Fibroblast of skin of scalp (primary cell): Measurements from ENCODE around the gene COL16A1.

Source experiments
- DNase-seq: peaks from one replicate; pipeline ENCODE4 v3.0.0-alpha.2; 2013

COL16A1 gene

DNA sequence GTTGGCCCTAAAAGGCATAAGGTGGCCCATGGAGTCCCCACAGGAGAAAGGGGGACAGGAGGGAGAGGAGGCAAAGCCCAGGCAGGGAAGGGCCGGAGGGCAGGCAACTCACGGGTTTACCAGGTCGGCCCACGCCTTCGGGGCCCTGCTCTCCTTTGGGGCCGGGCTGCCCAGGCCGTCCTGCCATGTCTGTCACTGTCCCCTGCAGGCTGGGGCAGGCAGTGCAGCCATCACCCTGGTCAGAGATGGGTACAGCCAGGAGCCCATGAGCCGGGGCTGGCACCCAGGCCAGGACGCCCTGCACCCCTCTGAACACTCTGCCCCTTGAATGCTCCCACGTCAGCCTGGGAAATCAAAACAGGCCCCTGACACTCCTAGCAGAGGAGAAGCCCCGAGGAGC is 19.8 kb downstream of the COL16A1 start:
- no peak for DNase-seq

DNA sequence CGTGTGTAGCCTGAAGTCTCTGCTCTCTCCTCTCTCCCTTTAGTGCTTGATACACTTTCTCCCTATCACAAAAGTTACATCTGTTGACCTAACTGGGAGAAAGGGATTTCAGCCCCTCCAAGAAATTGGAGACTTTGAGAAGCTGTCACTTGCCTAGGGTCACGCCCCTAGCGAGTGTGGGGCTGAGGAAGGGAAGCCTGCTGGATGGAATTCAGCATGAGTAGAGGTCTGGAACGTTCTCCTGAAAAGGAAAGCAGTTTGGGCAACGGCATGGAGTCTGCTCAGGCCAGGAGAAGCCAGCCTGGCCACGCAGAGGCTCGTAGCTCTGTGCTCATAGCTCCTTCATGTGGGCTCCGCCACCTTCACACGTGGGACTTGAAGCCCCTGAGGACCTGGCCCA is 22.4 kb downstream of the COL16A1 start:
- DNase-seq, result no peak

DNA sequence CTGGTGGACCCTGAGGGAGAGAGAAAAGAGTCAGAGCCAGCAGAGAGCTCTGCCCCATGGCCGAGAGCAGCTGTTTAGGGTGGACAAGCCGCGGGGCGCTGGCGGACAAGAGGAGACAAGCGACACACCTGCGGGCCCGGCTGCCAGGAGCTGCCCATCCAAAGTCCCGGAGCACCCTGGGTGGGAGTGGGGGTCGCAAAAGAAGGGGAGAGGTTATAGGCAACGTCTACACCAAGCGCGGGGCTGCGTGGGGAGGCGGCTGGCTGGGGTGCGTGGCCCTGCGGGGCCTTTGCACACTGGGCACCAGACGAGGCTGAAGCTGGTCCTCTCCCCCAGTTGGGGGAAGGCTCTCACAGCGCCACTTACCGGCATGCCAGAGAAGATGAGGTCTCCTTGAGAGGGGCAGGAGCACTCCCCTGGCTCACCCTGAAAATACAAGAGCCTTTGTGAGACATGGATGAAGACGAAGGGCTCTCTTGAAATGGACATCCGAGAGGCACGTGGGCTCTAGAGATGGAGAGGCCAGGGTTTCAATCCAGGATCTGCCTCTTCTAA is 24.1 kb downstream of the COL16A1 start:
- no peak for DNase-seq

DNA sequence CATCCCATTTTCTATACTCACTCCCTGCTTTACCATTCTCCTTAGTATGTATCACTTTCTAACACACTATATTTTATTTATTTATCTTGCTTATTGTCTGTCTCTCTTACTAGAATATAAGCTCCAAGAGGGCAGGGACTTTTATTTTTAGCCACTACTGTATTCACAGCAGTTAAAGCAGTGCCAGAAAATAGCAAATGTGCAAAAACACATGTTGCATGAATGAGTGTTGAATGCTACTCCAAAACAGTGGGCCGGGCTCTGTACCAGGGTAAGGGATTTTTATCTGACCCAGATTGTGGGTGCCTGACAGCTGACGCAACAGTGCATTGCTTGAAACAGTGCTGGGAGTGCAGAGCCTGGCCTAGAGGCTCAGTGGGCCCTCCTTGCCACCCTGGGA is 24.7 kb downstream of the COL16A1 start:
- no peak for DNase-seq

DNA sequence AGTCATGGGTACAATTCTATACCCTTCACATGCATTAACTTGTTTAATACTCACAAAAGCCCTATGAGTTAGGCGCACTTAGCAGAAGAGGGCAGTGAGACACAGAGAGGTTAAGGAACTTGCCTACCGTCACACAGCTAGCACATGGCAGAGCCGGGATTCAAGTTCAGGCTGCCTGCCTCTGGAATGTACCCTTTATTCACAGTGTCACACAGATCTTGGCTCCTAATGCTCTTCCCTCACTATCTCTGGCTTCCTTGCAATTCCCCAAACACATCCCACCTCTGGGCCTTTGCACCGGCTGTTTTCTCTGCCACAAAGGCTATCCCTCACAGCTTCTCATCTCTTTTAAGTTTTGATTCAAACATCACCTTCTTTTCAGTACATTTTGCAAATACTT is 25.1 kb downstream of the COL16A1 start:
- no peak for DNase-seq

DNA sequence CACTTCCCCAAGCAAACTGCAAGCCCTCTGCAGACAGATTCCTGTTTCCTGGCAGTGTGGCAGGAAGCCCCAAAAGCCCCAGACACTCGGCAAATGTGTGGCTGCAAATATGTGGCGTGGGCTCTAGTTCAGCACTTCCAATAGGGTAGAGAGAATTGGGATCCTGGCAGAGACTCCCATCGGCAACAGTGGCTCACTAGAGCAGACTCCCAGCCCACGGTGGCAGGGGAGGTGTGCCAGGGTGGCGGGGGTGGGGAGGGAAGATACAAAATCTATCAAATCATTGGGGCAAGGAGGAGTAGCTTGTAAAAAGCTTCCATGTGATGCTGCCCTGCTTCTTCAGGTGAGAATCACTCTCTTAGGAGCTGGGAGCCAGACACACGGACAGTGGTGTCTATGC is 25.9 kb downstream of the COL16A1 start:
- no peak for DNase-seq

DNA sequence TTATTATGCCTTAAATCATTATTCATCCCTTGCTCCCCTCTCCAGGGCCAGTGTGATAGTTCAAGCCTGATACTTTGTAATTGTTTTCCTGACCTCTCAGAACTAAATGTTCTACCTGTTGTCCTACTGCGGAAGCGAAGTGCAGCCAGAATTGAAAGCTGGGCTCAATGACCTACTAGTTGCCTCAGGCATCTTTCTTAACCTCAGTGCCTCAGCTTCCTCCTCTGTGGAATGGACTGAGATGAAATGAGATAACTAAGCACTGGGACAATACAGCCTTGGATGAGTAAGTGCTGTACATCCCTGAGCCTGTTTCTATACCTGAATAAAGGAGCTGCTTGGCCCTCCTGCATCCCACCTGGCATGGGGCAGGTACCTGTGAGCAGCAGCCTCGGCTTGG is 26.4 kb downstream of the COL16A1 start:
- no peak for DNase-seq

DNA sequence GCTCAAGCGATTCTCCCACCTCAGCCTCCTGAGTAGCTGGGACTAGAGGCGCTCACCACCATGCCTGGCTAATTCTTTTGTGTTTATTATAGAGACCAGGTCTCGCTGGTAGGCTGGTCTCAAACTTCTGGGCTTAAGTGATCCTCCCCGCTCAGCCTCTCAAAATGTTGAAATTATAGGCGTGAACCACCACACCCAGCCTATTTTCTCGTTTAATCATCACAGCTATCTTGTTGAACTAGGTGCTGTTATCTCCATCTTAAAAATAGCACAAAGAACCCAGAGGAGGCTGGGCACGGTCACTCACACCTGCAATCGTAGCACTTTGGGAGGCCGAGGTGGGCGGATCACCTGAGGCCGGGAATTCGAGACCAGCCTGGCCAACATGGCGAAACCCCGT is 28.1 kb downstream of the COL16A1 start:
- no peak for DNase-seq

DNA sequence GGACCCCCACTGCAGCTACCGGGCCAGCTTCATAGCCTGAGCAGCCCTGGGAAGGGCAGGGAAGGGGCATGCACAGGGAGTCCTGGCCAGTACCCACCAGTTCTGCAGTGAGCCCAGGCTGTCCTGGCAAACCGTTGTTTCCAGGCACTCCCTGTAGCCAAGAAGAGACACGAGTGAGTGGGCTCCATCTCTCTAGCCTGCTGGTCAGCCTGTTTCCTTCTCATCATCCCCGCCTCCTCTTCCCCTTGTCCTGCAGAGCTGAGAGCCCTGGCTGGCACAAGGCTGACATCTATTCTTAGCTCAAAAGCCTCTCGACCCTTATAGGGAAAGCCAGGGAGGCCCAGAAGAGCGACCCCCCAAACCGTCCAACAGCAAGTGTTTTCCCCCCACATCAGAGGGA is 28.7 kb downstream of the COL16A1 start:
- no peak for DNase-seq

DNA sequence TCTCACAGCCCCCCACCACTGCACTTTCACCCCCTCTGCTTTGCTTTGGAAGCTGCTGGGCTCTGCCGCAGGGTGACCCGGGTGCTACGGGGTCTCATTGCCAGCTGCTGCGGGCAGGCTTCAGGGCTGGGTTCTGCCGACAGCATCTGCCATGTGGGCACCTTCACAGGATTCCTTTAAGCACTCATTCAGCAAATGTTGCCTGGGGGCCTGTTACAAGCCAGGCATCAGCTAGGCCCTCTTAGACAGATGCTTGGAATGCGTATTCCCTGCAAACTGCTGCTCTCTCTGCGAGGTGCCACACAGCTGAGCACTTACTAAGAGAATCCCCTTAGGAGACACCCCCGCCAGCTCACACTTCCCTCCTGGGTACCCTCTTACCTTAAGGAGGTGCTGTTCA is 29.2 kb downstream of the COL16A1 start:
- no peak for DNase-seq

DNA sequence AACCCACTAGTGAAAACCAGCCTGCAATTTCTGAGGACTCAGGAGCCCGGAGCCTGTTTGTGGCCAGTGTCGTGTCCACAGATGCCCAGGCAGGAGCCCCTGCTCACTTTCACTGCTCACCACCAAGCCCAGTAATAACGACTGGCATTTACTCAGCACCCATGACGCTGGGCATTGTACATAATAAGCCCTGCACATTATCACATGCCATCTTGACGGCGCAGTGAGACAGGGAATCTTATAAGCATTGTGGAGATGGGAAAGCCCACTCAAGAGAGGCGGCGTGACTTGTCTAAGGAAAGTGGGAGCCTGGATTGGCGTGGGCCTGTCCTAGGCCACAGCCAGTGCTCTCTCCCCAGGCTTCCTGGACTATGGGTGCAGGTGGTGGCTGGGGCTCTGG is 30.4 kb downstream of the COL16A1 start:
- no peak for DNase-seq

DNA sequence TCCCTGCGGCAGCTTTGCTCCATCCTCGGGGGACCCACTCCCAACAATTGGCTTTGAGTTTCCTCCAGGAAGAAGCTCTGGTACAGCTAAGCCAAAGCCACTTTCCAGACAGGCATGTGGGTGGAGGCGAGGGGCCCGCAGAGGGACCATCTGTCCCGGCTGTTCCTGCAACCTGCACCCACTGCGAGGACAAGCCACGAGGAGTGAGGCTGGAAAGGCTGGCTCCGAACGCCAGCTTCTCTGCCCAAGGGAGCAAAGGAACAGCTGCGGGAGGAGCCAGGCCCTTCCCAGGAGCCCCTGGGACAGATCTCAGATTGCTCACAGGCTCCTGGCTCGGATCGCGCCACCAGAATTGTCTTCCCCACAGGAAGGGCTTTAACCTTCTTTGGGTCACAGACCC is 30.8 kb downstream of the COL16A1 start:
- no peak for DNase-seq

DNA sequence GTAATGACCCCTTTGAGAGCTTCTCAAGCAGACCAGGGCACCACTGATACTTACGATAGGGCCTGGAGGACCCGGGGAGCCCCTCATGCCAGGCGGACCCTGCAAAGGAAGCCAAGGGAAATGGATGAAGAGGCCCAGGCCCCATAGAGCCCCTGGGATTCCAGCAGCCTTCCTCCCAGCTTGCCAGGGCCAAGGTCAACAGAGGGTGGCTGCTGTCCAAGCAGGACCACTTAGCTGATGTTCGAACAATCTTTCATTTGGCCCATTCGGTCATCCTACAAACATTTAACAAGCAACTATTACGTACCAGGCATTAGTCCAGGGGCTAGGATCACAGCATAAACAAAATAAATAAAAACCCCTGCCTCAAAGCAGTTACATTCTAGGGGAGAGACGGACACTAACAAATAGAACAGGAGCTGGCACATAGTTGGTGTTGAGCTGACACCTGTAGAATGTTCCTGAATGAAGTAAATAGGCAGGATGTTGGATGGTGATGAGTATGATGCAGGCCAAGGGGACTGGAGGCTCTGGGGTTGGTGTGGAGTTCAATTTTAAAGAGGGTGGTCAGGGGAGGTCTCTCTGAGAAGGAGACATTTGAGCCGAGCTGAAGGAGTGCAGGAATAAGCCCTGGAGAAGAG is 32.1 kb downstream of the COL16A1 start:
- DNase-seq, result no peak

DNA sequence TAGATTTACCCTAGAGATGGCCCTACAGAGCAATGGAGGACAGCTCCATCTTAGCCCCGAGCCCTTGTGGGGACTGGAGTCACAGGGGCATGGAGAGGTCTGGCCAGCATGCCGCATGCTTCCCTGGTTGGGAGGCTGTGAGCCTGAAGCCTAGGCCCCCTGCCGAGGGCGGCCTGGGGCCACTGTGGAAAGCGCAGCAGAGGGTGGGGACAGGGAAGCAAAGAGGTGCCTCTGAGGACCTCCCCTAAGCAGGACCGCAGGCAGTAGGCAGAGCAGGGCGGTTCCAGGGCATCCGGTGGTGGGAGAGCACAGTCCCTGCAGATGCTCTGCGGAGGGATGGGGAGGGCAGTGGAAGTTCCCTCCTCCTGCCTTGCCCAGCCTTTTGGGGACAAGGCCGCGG is 32.7 kb downstream of the COL16A1 start:
- no peak for DNase-seq

DNA sequence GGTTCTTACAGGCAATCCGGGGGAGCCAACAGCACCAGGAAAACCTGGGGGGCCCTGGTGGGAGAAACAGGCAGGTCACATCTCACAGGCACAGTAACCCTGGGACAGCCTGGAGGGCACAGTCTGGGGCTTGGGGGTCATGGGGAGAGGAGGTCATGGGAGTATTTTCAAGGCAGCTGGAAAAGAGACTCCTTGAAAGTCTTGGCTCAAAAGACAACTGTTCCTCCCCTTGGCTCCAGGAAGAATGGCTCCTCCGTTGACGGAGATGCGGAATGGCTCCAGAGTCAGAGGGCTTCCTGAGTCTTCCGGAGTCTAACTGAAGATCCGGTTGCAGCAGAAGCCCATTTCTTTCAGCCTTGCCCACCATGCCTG is 33.2 kb downstream of the COL16A1 start:
- DNase-seq, result no peak

DNA sequence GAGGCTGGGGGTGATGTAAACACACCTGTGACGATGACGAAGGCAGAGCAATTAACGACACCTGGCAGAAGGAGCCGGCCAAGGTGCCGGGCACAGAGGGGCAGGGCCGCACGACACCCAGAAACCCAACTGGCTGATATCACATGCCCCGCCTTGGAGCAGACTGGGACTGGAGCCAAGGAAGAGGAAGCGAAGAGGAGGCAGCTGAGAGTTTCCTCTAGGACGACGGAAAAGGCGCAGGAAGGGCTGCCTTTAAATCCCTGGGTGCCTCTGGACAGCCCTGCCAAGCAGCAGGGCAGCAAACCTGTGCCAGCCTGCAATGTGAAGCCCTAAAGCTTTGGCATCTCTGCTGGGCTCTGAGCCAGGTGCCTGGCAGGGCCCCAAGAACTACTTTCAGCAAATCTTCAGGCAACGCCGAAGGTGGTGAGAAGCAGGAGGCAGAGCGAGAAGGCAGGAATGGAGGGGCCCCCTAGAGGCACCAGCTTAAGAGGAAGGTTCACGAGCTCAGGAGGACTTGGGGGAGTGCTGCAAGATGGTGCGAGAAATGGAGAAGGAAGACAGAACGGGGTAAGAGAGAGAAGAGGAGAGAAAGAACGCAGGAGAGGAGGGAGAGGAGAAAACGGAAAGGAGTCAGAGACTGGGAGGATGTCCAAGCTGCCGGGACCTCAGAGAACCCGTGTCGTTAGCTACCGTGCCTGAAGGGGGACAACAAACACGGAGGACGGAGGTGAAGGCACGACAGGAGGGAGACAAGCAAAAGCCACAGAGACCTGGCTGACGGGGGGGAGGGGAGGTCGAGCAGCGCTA is 33.8 kb downstream of the COL16A1 start:
- peak; percentile 38 for DNase-seq

DNA sequence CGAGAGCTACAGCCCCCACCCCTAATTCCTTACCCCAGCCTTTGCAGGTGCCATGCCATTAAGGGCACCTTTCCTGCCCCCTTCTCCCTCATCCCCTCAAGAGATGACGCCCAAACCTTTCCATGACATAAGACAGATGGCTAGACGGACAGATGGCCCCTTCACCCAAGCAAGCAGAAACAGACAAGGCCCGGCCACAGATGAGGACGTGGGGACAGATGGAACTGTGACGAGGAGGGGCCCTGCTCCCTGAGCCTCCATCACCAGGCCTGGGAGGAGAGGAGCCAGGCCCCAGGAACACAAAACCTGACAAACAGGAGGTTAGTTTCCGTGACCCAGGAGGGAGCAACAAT is 34.4 kb downstream of the COL16A1 start:
- no peak for DNase-seq

DNA sequence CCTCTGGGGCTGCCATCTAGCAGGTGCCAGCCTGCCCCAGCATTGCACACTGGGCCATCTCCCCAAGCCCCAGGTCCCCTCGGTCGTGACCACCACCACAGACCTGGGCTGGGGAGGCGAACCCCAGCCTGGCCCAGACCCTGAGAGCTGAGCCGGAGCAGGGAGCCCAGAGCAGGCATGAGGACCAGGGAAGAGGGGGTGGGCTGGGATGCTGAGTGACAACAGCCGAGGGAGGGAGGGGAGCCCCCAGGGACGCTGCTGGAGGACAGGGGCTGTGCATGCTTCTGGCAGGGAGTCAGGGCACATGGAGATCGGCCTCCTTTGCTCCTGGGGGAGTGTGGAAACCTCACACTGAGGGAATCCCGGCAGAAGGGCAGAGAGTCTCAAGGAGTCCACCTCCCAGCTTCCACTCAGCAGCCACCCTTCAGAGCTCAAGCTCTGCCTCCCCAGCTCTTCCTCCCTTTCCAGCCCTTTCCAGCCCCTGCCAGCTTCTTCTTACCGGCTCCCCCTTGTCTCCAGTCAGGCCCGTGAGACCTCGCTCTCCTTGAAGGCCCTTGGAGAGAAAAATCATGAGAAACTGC is 35.4 kb downstream of the COL16A1 start:
- no peak for DNase-seq

DNA sequence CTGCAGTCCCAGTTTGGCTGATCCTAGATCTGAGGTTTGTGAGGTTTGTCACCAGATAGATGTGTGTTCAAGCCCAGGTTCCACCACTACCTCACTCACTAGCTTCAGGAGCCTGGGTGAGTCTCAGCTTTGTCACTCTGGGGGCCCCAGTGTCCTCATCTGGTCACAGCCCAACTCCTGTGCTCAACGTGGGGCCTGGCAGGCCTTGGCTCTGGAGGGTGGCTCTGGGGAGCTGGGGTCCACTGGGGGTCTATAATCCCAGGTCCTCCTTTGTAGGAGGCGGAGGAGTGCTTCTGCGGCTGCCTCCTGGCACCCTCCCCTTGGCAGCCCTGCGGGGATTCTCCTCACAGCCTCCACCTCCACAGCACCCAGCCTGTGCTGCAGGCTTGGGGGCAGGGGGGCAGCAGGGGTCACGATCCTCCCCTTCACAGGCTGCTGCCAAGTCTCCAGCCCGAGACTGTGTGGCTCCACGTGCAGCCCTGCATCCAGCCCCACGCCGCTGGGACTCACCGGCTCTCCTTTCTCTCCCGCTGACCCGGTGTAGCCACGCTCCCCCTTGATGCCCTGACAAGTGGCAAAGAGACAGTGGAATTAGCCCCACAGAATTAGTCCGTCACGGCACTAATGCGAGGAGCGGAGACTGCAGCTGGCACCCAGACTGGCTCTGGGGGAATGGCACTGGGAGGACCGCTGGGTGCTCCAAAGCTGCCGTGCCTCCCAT is 36.6 kb downstream of the COL16A1 start:
- DNase-seq, result no peak

DNA sequence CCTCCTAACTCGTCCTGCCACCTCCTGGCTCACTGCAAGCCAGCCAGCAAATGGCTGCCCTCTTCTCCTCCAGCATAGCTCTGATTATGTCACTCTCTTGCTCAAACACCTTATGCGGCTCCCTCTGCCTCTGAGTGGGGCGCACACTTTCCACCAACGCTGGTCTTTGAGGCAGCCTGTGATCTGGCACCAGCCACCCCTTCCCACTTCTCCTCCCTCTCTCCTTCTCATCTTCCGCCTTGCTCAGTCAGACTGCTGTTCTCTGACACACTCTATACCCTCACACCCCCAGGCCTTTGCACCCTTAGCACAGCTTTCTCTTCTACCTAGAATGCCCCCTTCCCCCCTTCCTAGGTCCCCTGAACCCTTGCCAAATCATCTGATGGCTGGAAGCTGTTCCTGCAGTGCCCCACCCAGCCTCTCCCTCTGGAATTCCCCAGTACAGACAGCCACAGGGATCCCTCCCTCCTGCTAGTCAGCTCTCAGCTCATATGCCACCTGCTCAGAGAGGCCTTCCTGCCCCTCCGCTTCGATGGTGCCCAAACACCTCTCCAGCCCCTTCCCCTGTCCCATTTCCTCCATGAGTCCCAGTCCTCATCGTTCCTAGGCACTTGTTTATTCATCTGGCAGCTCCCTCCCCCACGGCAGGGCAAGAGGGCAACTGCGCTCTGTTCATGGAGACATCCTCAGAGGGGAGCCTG is 37.4 kb downstream of the COL16A1 start:
- peak; percentile 59 for DNase-seq

DNA sequence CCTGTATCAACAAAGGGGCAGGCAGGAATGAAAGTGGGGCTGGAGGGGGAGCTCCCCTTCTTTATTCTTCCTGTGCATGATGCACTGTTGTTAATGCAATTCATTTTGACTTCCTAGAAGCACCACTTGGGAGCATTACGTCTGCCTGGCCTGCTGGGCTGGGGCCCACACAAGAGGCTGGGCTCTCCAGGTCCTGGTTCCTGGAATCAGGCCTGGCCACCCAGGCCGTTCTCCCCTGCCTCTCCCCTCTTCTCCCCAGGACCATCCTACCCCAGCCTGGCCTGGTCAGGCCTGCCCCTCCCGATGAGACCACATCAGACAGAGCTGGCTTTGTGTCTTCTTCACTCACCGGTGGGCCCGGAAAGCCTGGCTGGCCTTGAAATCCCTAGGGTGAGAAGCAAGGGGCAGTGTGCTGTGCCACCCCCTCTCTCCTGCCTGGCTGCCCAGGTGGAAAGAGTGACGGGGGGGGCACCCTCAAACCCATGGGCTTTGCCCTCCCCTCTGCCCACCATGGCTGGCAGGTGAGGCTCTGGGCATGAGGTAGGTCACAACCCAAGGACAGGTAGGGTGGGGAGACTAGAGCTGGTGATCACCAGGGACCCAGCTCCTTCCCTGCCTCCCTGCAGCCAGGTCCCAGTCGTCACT is 38.5 kb downstream of the COL16A1 start:
- DNase-seq, result no peak

DNA sequence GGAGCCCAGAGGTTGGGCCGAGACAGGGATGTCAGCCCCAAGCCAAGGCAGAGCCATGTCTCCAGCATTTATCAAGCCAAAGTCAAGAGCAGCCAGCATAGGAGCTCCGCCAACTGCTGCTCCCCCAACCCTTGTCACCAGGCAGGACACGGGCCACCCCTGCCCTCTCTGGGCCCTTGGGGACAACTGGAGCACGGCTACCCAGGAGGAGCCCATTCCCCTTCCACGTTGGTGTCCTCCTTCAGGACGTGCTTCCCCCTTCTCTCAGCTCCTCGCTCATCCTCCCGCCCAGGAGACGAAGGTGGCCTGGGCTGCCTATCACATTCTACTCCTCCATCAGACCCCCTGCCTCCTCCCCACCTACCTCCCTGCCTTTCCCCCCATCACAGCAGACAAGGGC is 39.3 kb downstream of the COL16A1 start:
- no peak for DNase-seq
